ENCODE data around the gene CAMK2D. TPM values are rescaled to one million over a fixed set of nuclear protein-coding genes. Genes with fewer than 3 reads are reported as not detected.
A peak's percentile ranks its signal among the peaks of the same experiment; 100 is the strongest.

The CAMK2D gene
- total RNA-seq, 2 donors from 2014 or later = 85.0 to 92.9 TPM

DNA sequence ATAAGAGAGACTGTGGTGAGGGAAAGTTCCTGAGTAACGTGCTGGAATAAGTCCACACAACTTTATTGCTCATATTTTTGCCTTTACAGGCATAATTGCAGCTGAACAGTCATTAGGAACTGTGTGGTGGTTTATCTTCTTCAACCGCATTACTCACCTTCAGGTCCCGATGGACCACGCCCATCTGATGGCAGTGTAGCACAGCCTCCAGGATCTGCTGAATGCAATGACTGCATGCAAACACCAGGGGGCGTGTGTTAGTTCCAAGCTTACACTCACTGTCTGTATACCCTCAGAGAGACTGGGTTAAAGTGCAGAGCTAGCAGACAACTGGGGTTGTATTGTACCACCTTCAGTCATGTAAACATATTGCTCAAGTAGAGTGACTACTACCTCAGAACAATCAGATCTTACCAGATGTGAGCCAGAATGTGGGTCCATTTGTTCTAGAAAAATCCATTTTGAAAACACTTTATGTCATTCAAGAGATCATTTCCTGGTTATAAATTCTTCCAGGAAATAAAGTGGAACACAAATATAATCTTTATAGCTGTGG, 214.0 kb downstream of the CAMK2D start:
- H3K4me1 Mint-ChIP-seq (ENCODE audit: low read depth) = peaks cover 37% of the 10 kb centered on the region
- H3K27me3 Mint-ChIP-seq (ENCODE audit: low read depth) = no peaks in the 10 kb centered on the region
- H3K4me3 Mint-ChIP-seq = peak overlapping the region; percentile 18 to 37
- H3K27ac Mint-ChIP-seq = peak overlapping the region; percentile 62
- peaks cover 8 to 15% of the 10 kb centered on the region in 2 donors for H3K36me3 Mint-ChIP-seq (ENCODE audit: insufficient read depth in 2 of 2)
- H3K9me3 Mint-ChIP-seq = no peaks in the 10 kb centered on the region
- DNase-seq (peak; percentile 91 to 93), ATAC-seq (replicated peaks in 1 of 2) (peak; percentile 93 to 97)

DNA sequence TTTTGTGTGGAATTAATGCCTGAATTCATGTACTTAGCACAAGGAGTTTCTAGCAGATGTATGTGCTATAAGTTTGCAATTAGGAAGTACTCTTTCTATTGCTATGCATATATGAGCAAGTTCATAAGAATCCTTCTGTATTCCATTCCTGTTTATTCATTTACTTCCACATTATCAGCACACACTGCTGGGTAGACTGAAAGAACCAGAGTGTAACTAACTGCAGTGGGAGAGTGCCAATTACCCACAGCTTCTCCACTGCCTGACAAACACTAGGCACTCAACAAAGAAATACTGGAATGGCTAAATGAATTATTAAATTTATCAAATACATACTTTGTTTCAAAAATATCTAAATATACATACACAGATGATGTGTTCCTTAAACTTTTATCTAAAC, 219.6 kb downstream of the CAMK2D start:
- no peak overlapping the region for H3K4me3 Mint-ChIP-seq
- peaks cover 8 to 17% of the 10 kb centered on the region in 2 donors for H3K36me3 Mint-ChIP-seq (ENCODE audit: insufficient read depth in 2 of 2)
- no peak for DNase-seq
- H3K9me3 Mint-ChIP-seq = no peaks in the 10 kb centered on the region
- H3K27me3 Mint-ChIP-seq (ENCODE audit: low read depth) = no peaks in the 10 kb centered on the region
- H3K4me1 Mint-ChIP-seq (ENCODE audit: low read depth) = peaks cover 46% of the 10 kb centered on the region
- no peak overlapping the region for H3K27ac Mint-ChIP-seq
- ATAC-seq (replicated peaks in 1 of 2) = no peak

DNA sequence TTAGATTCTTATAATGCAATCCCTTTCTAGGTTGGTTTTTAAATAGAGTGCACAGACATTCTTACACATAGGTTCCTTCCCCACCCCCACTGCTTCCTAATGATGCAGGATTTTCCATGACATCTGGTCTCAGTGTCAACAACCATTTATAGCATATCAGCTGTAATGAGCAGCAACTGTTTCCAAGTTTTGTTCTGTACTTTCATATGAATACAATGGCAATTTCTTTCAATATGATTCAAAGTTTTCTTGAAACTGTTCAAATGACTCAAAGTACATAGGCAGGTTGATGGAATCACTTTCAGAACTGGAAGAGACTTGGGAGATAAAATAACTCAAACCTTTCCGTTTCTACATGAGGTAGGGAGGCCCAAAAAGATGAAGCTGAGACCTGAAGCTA, 220.7 kb downstream of the CAMK2D start:
- Mint-ChIP-seq H3K36me3 (ENCODE audit: insufficient read depth in 2 of 2) (peaks cover 8 to 23% of the 10 kb centered on the region in 2 donors), H3K9me3 (no peaks in the 10 kb centered on the region), H3K27ac (peak overlapping the region; percentile 70), H3K4me3 (peak overlapping the region; percentile 28 to 52), H3K27me3 (ENCODE audit: low read depth) (no peaks in the 10 kb centered on the region), H3K4me1 (ENCODE audit: low read depth) (peaks cover 37% of the 10 kb centered on the region)
- DNase-seq = peak; percentile 48 to 49
- peak; percentile 46 to 58 for ATAC-seq (replicated peaks in 1 of 2)

DNA sequence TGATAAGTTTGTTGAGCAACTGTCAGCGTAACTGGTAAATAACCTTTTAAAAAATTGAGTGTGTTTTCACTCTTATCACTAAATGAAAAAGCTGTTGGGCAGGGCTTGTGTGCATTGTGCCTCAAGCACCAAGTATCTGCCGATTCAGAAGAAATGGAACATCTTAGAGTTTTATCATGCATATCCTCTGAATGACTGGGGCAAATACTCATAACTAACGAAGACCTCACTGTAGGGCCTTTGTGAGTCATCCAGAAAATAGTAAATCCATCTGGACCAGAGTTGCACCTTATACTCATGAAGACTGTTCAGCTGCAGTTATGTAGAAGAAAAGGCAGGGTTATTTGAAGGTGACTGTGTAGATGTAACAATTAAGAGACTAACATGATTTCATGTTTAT, 222.1 kb downstream of the CAMK2D start:
- ATAC-seq (replicated peaks in 1 of 2) (peak; percentile 90 to 95), DNase-seq (peak; percentile 37 to 42)
- Mint-ChIP-seq H3K27me3 (ENCODE audit: low read depth) (no peaks in the 10 kb centered on the region), H3K27ac (peak overlapping the region; percentile 64), H3K9me3 (no peaks in the 10 kb centered on the region), H3K36me3 (ENCODE audit: insufficient read depth in 2 of 2) (peaks cover 5 to 30% of the 10 kb centered on the region in 2 donors), H3K4me1 (ENCODE audit: low read depth) (peaks cover 37% of the 10 kb centered on the region), H3K4me3 (peak overlapping the region; percentile 3 to 26)

DNA sequence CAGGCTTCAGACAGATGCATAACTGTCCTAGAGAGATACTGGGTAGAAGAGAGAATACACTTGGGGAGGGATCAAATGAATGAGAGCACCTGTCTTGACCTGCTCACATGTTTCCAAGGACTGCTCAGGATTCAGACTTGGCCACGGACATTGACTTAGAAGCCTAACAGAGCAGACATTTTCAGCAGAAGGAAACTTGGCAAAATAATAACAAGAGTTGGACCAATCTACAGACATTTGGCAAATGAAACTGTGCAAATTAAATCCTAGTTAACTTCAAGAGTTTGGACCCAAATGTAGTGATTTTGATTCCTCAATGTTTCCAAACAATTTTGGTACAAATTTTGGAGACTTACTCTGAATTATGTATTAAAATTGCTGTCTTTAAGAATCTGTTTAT, 223.9 kb downstream of the CAMK2D start:
- H3K9me3 Mint-ChIP-seq = no peaks in the 10 kb centered on the region

DNA sequence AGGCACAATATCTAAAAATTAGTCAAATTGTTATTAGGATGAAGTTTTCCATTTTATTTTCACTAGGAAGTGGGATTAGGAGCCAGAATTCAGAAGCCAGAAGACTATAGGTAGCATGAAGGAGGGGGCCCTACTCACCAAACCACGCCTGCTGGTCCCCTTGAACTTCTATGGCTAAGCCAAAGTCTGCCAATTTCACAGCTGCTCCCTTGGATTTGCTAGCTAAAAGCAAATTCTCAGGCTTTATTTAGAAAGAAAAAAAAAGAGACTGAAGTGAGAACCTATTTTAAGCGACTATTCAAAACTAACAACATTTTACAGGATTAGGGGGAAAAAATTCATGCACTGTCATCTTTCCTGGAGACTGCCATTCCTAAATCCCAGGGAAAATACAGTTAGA, 224.3 kb downstream of the CAMK2D start:
- no peak for DNase-seq
- peaks cover 30% of the 10 kb centered on the region for H3K4me1 Mint-ChIP-seq (ENCODE audit: low read depth)
- H3K27me3 Mint-ChIP-seq (ENCODE audit: low read depth) = no peaks in the 10 kb centered on the region
- no peak overlapping the region for H3K27ac Mint-ChIP-seq
- no peak for ATAC-seq (replicated peaks in 1 of 2)
- no peak overlapping the region for H3K4me3 Mint-ChIP-seq
- H3K36me3 Mint-ChIP-seq (ENCODE audit: insufficient read depth in 2 of 2) = peaks cover 5 to 30% of the 10 kb centered on the region in 2 donors
- no peaks in the 10 kb centered on the region for H3K9me3 Mint-ChIP-seq

More for the DNA sequence above, 223.9 kb downstream of the CAMK2D start:
- no peak for DNase-seq
- ATAC-seq (replicated peaks in 1 of 2) = no peak
- H3K4me1 Mint-ChIP-seq (ENCODE audit: low read depth) = peaks cover 33% of the 10 kb centered on the region
- H3K27me3 Mint-ChIP-seq (ENCODE audit: low read depth) = no peaks in the 10 kb centered on the region
- H3K27ac Mint-ChIP-seq = no peak overlapping the region
- no peak overlapping the region for H3K4me3 Mint-ChIP-seq
- peaks cover 3 to 28% of the 10 kb centered on the region in 2 donors for H3K36me3 Mint-ChIP-seq (ENCODE audit: insufficient read depth in 2 of 2)

DNA sequence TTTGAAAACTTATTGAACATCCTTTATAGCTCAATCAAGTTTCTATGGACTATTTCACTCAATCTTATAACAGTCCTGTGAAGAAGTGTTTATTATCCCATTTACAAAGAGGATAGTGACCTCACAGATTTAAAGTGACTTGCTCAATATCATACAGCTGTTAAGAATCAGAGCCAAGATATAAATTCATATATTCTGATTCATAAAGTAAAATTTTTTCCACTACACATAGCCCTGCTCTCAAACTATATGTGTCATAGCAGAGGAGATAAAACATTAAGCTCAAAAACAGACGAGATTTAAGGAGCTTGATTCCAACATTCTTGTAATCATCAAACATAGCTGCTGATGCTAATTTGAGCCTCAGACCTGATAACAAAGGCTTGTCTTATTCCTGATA, 226.8 kb downstream of the CAMK2D start:
- DNase-seq = no peak
- no peak for ATAC-seq (replicated peaks in 1 of 2)
- no peaks in the 10 kb centered on the region for H3K9me3 Mint-ChIP-seq
- no peak overlapping the region for H3K27ac Mint-ChIP-seq
- H3K36me3 Mint-ChIP-seq (ENCODE audit: insufficient read depth in 2 of 2) = peaks cover 8 to 37% of the 10 kb centered on the region in 2 donors
- no peaks in the 10 kb centered on the region for H3K27me3 Mint-ChIP-seq (ENCODE audit: low read depth)
- no peak overlapping the region for H3K4me3 Mint-ChIP-seq
- H3K4me1 Mint-ChIP-seq (ENCODE audit: low read depth) = peaks cover 15% of the 10 kb centered on the region

DNA sequence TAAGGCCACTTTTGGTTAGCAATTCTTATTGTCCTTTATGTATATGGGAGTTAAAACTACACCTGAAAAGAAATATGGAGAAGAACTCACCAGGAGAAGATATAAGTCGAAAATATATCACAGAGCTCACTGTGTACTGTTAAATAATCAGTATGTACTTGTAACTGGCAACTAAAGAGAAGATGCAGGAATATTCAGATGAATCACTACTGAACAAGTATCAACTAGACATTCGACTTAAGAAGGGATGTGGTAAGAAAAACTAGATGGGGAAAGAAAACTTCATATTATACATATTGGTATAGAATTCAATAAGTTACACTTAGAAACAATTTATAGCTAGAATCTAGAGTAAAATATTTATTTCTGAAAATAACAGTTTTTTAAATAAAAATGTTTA, 230.0 kb downstream of the CAMK2D start:
- H3K4me3 Mint-ChIP-seq = no peak overlapping the region
- H3K9me3 Mint-ChIP-seq = no peaks in the 10 kb centered on the region
- no peak for DNase-seq
- peaks cover 8 to 31% of the 10 kb centered on the region in 2 donors for H3K36me3 Mint-ChIP-seq (ENCODE audit: insufficient read depth in 2 of 2)
- no peak for ATAC-seq (replicated peaks in 1 of 2)
- no peaks in the 10 kb centered on the region for H3K4me1 Mint-ChIP-seq (ENCODE audit: low read depth)
- H3K27me3 Mint-ChIP-seq (ENCODE audit: low read depth) = no peaks in the 10 kb centered on the region
- H3K27ac Mint-ChIP-seq = no peak overlapping the region

DNA sequence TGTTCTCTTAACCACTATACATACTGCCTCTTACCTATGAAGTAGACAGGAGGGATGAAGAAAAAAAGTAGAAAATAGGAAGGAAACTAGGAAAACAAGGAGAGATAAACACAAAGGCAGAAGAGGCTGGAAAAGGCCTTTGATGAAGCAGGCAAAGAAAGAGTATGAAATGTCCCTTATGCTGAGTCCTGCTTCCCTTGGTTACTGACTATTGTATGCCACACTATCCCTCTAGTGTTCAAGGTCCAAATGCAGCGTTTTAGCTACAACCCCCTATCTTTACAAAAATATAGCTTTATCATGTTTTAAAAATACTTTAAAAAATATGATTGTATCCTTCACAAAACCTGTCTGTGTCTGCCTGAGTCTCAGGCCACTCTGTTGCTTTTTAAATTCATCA, 233.1 kb downstream of the CAMK2D start:
- H3K36me3 Mint-ChIP-seq (ENCODE audit: insufficient read depth in 2 of 2) = peaks cover 21 to 33% of the 10 kb centered on the region in 2 donors
- no peak overlapping the region for H3K27ac Mint-ChIP-seq
- no peaks in the 10 kb centered on the region for H3K27me3 Mint-ChIP-seq (ENCODE audit: low read depth)
- peaks cover 15% of the 10 kb centered on the region for H3K4me1 Mint-ChIP-seq (ENCODE audit: low read depth)
- H3K9me3 Mint-ChIP-seq = no peaks in the 10 kb centered on the region
- DNase-seq = no peak
- no peak for ATAC-seq (replicated peaks in 1 of 2)
- H3K4me3 Mint-ChIP-seq = no peak overlapping the region

DNA sequence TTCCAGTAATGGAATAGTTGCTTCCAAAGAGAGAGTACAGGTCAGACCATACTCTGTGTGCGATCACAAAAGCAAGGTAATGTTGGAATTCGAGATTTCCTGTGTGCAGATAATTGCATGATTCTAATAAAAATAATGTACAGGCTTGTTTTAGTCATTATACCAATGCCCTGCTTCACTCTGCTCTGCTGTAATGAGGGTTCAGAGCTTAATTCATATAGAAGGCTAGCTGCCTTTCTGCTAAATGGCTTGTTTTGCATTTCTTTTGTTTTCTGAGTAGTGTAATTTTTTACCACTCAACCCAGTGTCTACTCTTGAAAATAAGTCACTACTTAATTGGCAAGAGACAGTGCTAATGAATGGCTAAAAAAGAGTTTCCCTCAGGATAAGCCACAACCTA, 236.0 kb downstream of the CAMK2D start:
- ATAC-seq (replicated peaks in 1 of 2) (no peak), DNase-seq (no peak)
- no peaks in the 10 kb centered on the region for H3K27me3 Mint-ChIP-seq (ENCODE audit: low read depth)
- peaks cover 18 to 31% of the 10 kb centered on the region in 2 donors for H3K36me3 Mint-ChIP-seq (ENCODE audit: insufficient read depth in 2 of 2)
- H3K27ac Mint-ChIP-seq = no peak overlapping the region
- H3K9me3 Mint-ChIP-seq = no peaks in the 10 kb centered on the region
- H3K4me1 Mint-ChIP-seq (ENCODE audit: low read depth) = peaks cover 15% of the 10 kb centered on the region
- H3K4me3 Mint-ChIP-seq = no peak overlapping the region

DNA sequence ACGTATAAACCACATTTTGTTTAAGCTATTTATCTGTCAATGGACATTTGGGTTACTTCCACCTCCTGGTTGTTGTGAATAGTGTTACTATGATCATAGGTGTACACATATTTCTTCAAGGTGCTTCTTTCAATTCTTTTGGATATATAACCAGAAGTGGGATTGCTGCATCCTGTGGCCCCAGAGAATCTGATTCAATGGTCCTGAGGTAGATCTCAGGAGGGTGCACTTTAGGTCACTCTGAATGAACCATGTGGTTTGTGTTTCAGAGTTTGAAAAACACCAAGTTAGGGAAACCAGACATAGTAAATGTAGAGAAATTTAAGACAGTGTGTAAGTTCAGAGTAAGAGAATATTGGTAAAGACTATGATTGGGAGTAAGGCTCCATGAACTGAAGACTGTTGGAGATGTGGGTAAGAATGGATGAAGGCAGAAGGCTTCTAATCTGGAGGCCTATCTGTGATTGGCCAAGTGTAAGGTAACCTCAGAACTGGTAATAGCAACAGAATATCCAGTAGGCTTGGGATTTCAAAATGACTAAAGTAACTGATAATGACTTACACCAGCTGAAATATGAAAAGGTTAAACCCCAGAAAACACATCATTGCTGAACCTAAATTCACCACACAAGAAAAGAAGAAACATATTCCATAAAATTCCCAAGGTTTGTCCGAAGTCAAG, 236.9 kb downstream of the CAMK2D start:
- H3K4me3 Mint-ChIP-seq = peak overlapping the region in 1 of 2 donors; percentile 49
- H3K4me1 Mint-ChIP-seq (ENCODE audit: low read depth) = peaks cover 15% of the 10 kb centered on the region
- H3K9me3 Mint-ChIP-seq = no peaks in the 10 kb centered on the region
- ATAC-seq (replicated peaks in 1 of 2) = peak; percentile 52 to 58
- H3K36me3 Mint-ChIP-seq (ENCODE audit: insufficient read depth in 2 of 2) = peaks cover 18 to 33% of the 10 kb centered on the region in 2 donors
- no peak for DNase-seq
- H3K27ac Mint-ChIP-seq = peak overlapping the region; percentile 10
- H3K27me3 Mint-ChIP-seq (ENCODE audit: low read depth) = no peaks in the 10 kb centered on the region

DNA sequence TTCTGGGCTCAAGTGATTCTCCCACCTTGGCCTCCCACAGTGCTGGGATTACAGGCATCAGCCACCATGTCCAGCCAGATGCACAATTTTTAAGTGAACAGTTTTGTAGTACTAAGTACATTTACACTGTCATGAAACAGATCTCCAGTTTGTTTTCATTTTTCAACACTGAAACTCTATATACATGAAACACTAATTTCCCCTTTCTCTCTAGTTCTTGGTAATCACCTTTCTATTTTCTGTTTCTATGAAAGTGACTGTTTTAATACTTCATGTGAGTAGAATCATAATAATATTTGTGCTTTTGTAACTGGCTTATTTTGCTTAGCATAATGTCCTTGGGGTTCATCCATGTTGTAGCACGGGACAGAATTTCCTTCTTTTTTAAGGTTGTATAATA, 237.4 kb downstream of the CAMK2D start:
- H3K4me3 Mint-ChIP-seq = peak overlapping the region; percentile 11 to 32
- H3K36me3 Mint-ChIP-seq (ENCODE audit: insufficient read depth in 2 of 2) = peaks cover 18 to 31% of the 10 kb centered on the region in 2 donors
- ATAC-seq (replicated peaks in 1 of 2) (peak; percentile 68 to 70), DNase-seq (no peak)
- peaks cover 15% of the 10 kb centered on the region for H3K4me1 Mint-ChIP-seq (ENCODE audit: low read depth)
- H3K27me3 Mint-ChIP-seq (ENCODE audit: low read depth) = no peaks in the 10 kb centered on the region
- peak overlapping the region; percentile 10 for H3K27ac Mint-ChIP-seq
- H3K9me3 Mint-ChIP-seq = no peaks in the 10 kb centered on the region

DNA sequence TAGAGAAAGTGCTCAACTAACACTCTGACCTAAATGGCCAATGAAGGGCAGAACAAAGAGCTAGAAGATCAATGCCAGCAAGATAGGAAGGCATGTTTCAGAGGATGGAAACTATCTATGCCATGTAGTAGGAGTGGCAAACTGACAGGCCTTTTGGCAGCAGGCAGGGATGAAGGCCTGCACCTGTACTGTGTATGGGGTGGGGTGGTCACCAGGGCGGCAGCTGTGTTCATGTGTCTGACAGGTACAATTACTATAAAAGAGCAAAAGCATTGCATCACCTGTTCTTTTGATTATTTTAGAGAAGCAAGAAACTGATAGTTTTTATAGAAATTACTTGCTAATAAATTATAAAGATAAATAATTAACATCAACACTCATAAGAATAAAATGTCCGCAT, 239.1 kb downstream of the CAMK2D start:
- Mint-ChIP-seq H3K27ac (no peak overlapping the region), H3K36me3 (ENCODE audit: insufficient read depth in 2 of 2) (peaks cover 20 to 33% of the 10 kb centered on the region in 2 donors)

More for the DNA sequence above, 239.1 kb downstream of the CAMK2D start:
- Mint-ChIP-seq H3K4me1 (ENCODE audit: low read depth) (peaks cover 15% of the 10 kb centered on the region), H3K9me3 (no peaks in the 10 kb centered on the region), H3K4me3 (no peak overlapping the region), H3K27me3 (ENCODE audit: low read depth) (no peaks in the 10 kb centered on the region)
- ATAC-seq (replicated peaks in 1 of 2) = no peak
- no peak for DNase-seq
